Ovary (tissue), 9 donors: ENCODE results near the gene TRIM66. TPM values are rescaled to one million over a fixed set of nuclear protein-coding genes. Genes with fewer than 3 reads are reported as not detected.

Experiments
- DNase-seq, 5 donors: peaks; one replicate each; pipeline ENCODE4 v3.0.0-alpha.2; 2019 to 2020
- H3K27ac ChIP-seq, 2 donors: fragments of 200-600 bp; one replicate each; pipeline versions ENCODE4 v1.5.1 to v1.8.0; 2019 to 2022
- H3K27me3 ChIP-seq: fragments of 200-600 bp; one replicate; pipeline ENCODE4 v1.8.0; 2022
- H3K36me3 ChIP-seq: fragments of 200-600 bp; sonication (generic); one replicate; pipeline ENCODE4 v1.5.1; 2019
- H3K4me1 ChIP-seq: one replicate; pipeline ENCODE4 v1.8.1; 2013; ENCODE audit warnings: mild to moderate bottlenecking, moderate library complexity; ENCODE audit not compliant: insufficient read depth
- H3K4me3 ChIP-seq: fragments of 200-600 bp; sonication (generic); one replicate; pipeline ENCODE4 v1.5.1; 2017
- H3K9me3 ChIP-seq, 2 donors: fragments of 200-600 bp in 1 of 2; sonication (generic) in 1 of 2; one replicate each; pipeline versions ENCODE4 v1.5.1 to v1.8.1; 2013 to 2019; ENCODE audit warnings: mild to moderate bottlenecking in 1 of 2, moderate library complexity in 1 of 2
- EP300 ChIP-seq: sonication (generic); formaldehyde crosslinking; IDR thresholded peaks from one replicate; pipeline ENCODE4 v1.6.1; 2017; ENCODE audit warnings: antibody characterized with exemption
- POLR2A ChIP-seq: fragments of 450-650 bp; IDR thresholded peaks from one replicate; pipeline ENCODE4 v1.6.1; 2017; ENCODE audit warnings: antibody characterized with exemption, mild to moderate bottlenecking, moderate library complexity
- WGBS, 3 donors: extraction: QIAGEN DNeasy Blood & Tissue Kit in 1 of 3; methylation state at CpG; one replicate each; pipeline versions ENCODE4 v1.1.5 to v1.1.7; 2013 to 2017; 5-methylcytosine and 5-hydroxymethylcytosine counted together
- intact Hi-C, 4 donors: fragments of 100-400 bp; cut with DNase I; formaldehyde crosslinking; loops; one replicate each; pipeline versions ENCODE4 v1.11.0 to v1.15.1; 2022 to 2023
- polyA plus RNA-seq, 2 donors: library from polyadenylated mRNA; stranded (reverse); fragments of 200-250 nt in 1 of 2; fragments of 350-450 nt in 1 of 2; fragmentation: Illumina TruSeq in 1 of 2; extraction: RNeasy Lipid Tissue Mini Kit (QIAGEN cat#74804) in 1 of 2; gene quantifications; one replicate each; pipeline ENCODE4 v1.2.3, GENCODE V29; 2013 to 2014
- total RNA-seq, 7 donors: library from RNA; depleted of rRNA in 2 of 7; stranded (reverse); fragments of >200 nt in 2 of 7; fragmentation: NEBNext Ultra II Directional in 3 of 7; extraction: Animal tissue kit (Norgen Biotek cat#: 25700) in 3 of 7; gene quantifications; one replicate each; pipeline versions ENCODE4 v1.1.0 to v1.2.4, GENCODE V29; 2016 to 2023
- TF ChIP-seq, protein P1 (sequence below), 3 donors: fragments of 450-650 bp in 2 of 3; fragments of 200-600 bp in 1 of 3; IDR thresholded peaks; one replicate each; pipeline versions ENCODE4 v1.5.1 to v1.8.0; 2016 to 2022; ENCODE audit warnings: antibody characterized with exemption in 3 of 3, mild to moderate bottlenecking in 1 of 3
- donor health status: DM: no; HTN: no; CAD: no; lungs with moderate emphysema.
- donor health status: DM: no; HTN: no; CAD: no.
- donor health status: Bipolar disorder and iron deficiency.
- donor health status: DM: yes; HTN: yes; CAD: no.
- donor health status: DM: no; HTN: no; CAD: no.
- donor health status: DM: yes; HTN: yes; CAD: no.

The TRIM66 gene
- total and polyA plus RNA-seq, 9 donors = 2.3 to 15.4 (median 4.9) TPM

DNA sequence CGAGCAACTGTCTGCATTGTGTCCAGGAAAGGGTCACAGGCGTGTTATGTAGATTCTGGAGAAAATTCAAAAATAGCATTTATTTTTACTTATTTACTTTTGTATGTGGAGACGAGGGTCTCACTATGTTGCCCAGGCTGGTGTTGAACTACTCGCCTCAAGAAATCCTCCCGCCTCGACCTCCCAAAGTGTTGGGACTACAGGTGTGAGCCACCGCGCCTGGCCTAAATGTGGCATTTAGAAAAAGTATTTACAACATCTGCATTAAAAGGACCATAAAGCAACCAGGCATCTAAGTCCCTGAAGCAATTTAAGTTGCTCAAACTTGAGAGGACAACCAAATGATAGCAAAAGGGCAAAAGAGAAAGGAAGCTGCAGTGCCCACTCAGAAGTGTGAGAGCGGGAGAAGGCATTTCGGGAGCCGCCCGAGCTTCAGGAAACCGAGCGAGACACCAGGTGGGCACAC is 595 bp downstream of the TRIM66 start:
- peak overlapping the region; percentile 69 to 91 for H3K27ac ChIP-seq
- H3K4me1 ChIP-seq = peaks cover 8% of the 10 kb centered on the region
- TF ChIP-seq EP300 = no peak
- no peak for TF ChIP-seq POLR2A
- TF ChIP-seq, protein P1, sequence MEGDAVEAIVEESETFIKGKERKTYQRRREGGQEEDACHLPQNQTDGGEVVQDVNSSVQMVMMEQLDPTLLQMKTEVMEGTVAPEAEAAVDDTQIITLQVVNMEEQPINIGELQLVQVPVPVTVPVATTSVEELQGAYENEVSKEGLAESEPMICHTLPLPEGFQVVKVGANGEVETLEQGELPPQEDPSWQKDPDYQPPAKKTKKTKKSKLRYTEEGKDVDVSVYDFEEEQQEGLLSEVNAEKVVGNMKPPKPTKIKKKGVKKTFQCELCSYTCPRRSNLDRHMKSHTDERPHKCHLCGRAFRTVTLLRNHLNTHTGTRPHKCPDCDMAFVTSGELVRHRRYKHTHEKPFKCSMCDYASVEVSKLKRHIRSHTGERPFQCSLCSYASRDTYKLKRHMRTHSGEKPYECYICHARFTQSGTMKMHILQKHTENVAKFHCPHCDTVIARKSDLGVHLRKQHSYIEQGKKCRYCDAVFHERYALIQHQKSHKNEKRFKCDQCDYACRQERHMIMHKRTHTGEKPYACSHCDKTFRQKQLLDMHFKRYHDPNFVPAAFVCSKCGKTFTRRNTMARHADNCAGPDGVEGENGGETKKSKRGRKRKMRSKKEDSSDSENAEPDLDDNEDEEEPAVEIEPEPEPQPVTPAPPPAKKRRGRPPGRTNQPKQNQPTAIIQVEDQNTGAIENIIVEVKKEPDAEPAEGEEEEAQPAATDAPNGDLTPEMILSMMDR (IDR thresholded peaks at IDR 0.05) = no peak
- H3K27me3 ChIP-seq = no peaks in the 10 kb centered on the region
- intact Hi-C loops = loop anchor here in 1 of 4 donors (5.0 kb wide), 1 partner anchor 130 kb away; a partner anchor contains a TSS
- 17 to 24% (median 23%) methylated on average over 14 of the region's 14 CpGs for WGBS, 3 donors
- H3K9me3 ChIP-seq = no peaks in the 10 kb centered on the region
- no peak for DNase-seq
- no peaks in the 10 kb centered on the region for H3K36me3 ChIP-seq
- H3K4me3 ChIP-seq = peak overlapping the region; percentile 97

DNA sequence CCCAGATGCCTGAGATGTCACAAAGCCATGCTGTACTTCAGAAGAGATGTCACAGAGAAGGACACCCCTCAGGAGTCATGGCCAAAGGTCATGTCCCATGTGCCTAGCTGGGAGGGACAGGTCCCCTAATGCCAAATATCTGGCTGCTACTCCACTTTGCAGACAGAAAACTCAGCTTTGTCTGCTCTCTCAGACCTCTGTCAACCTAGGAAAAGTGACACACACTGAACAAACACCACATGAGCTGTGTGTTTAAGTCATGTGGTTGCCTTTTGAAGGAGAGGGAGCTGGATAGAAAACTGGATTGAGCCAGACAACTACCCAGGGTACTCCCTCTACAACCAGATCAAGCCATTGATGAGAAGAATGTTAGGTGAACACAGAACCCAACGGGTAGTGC is 3.5 kb downstream of the TRIM66 start:
- intact Hi-C loops = no loop called here
- Histone ChIP-seq H3K27ac (no peak overlapping the region), H3K36me3 (no peaks in the 10 kb centered on the region), H3K9me3 (no peaks in the 10 kb centered on the region), H3K4me1 (peaks cover 6% of the 10 kb centered on the region), H3K4me3 (no peak overlapping the region), H3K27me3 (no peaks in the 10 kb centered on the region)
- DNase-seq = no peak
- no peak for TF ChIP-seq EP300
- no peak for TF ChIP-seq POLR2A
- TF ChIP-seq, protein P1 (IDR thresholded peaks at IDR 0.05) = no peak
- WGBS, 3 donors = 80 to 85% (median 82%) methylated on average over 1 of the region's 1 CpG

DNA sequence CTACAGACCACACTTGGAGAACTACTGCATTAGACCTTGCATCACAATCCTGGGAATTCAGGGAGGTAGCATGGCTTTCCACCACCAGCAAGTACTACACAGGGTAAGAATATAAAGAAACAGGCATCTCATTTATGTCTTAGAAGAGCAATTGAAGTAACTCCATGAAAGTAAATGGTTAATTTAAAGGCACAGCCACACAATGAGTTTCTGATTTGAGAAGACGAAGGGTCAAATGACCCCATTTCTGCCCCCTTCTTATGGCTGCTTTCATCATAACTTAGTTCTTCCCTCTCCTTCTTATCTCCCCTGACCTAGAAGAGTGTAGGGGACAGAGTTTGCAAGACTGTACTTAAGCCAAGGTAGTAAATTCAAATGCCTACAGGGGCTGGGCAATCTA is 6.0 kb downstream of the TRIM66 start:
- no peaks in the 10 kb centered on the region for H3K27me3 ChIP-seq
- H3K9me3 ChIP-seq = no peaks in the 10 kb centered on the region
- H3K4me3 ChIP-seq = no peak overlapping the region
- TF ChIP-seq, protein P1 (IDR thresholded peaks at IDR 0.05) = no peak
- TF ChIP-seq POLR2A (no peak), EP300 (no peak)
- no peaks in the 10 kb centered on the region for H3K36me3 ChIP-seq
- H3K27ac ChIP-seq = no peak overlapping the region
- H3K4me1 ChIP-seq = no peaks in the 10 kb centered on the region
- intact Hi-C loops = no loop called here
- WGBS, 3 donors = 87 to 89% (median 89%) methylated on average over 1 of the region's 1 CpG
- DNase-seq = no peak

DNA sequence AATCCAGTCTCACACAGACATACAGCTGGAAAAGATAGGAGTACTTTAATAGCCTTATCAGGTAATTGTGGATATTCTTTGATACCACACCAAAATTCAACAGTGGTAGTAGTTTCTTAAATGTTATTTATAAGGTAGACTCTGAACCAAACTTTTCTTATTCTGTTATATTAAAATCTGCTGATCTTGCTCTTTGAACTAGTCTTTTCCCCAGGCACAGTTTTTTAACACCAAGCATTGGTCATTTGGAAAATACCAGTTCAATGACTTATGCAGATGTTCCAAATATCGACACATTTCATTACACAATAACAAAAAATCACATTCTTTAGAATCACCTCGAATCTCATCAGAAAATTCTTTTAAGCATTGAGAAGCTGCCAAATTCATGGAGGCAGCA is 7.6 kb downstream of the TRIM66 start:
- Histone ChIP-seq H3K4me1 (no peaks in the 10 kb centered on the region), H3K36me3 (no peaks in the 10 kb centered on the region), H3K9me3 (no peaks in the 10 kb centered on the region), H3K4me3 (no peak overlapping the region), H3K27me3 (no peaks in the 10 kb centered on the region), H3K27ac (no peak overlapping the region)
- WGBS, 3 donors = 86 to 92% (median 86%) methylated on average over 2 of the region's 2 CpGs
- no peak for DNase-seq
- no peak for TF ChIP-seq EP300
- no peak for TF ChIP-seq POLR2A
- TF ChIP-seq, protein P1 (IDR thresholded peaks at IDR 0.05) = no peak
- intact Hi-C loops = no loop called here
